Peyer's patch (tissue), 4 donors: ENCODE data around the gene PTPRB. TPM values are rescaled to one million over a fixed set of nuclear protein-coding genes. Genes with fewer than 3 reads are reported as not detected.

Experiments
- DNase-seq, 3 donors: peaks; one replicate each; pipeline ENCODE4 v3.0.0-alpha.2; 2017 to 2019
- H3K27ac ChIP-seq, 4 donors: fragments of 200-600 bp; sonication (generic); one replicate each; pipeline ENCODE4 v1.5.1; 2016 to 2019
- H3K27me3 ChIP-seq, 2 donors: fragments of 200-600 bp; sonication (generic); one replicate each; pipeline ENCODE4 v1.5.1; 2019
- H3K36me3 ChIP-seq, 3 donors: fragments of 200-600 bp; sonication (generic); one replicate each; pipeline ENCODE4 v1.5.1; 2016 to 2019
- H3K4me1 ChIP-seq, 4 donors: fragments of 200-600 bp; sonication (generic); one replicate each; pipeline ENCODE4 v1.5.1; 2016 to 2019
- H3K4me3 ChIP-seq, 4 donors: fragments of 200-600 bp; sonication (generic); 1 replicate in 3 of 4; 2 replicates in 1 of 4; pipeline ENCODE4 v1.5.1; 2016 to 2019; ENCODE audit warnings: mild to moderate bottlenecking in 1 of 4
- H3K9me3 ChIP-seq, 4 donors: fragments of 200-600 bp; sonication (generic); one replicate each; pipeline ENCODE4 v1.5.1; 2016 to 2019; ENCODE audit warnings: mild to moderate bottlenecking in 1 of 4
- POLR2A ChIP-seq, 2 donors: fragments of 450-650 bp; IDR thresholded peaks; one replicate each; pipeline ENCODE4 v1.5.1; 2017; ENCODE audit warnings: antibody characterized with exemption in 2 of 2, mild to moderate bottlenecking in 2 of 2, moderate library complexity in 2 of 2
- total RNA-seq, 4 donors: library from RNA; depleted of rRNA; stranded (reverse); fragments of >200 nt; gene quantifications; one replicate each; pipeline ENCODE4 v1.1.0, GENCODE V29; 2016
- TF ChIP-seq, protein P1 (sequence below), 6 experiments: fragments of 450-650 bp in 4 of 6; fragments of 200-600 bp in 2 of 6; sonication (generic) in 1 of 6; IDR thresholded peaks; one replicate each; pipeline ENCODE4 v1.5.1; 2017 to 2019; ENCODE audit warnings: antibody characterized with exemption in 6 of 6, mild to moderate bottlenecking in 3 of 6, moderate library complexity in 1 of 6

The PTPRB gene
- total RNA-seq = 10 to 100 TPM; 10.5 to 38.8 (median 30.5) TPM

DNA sequence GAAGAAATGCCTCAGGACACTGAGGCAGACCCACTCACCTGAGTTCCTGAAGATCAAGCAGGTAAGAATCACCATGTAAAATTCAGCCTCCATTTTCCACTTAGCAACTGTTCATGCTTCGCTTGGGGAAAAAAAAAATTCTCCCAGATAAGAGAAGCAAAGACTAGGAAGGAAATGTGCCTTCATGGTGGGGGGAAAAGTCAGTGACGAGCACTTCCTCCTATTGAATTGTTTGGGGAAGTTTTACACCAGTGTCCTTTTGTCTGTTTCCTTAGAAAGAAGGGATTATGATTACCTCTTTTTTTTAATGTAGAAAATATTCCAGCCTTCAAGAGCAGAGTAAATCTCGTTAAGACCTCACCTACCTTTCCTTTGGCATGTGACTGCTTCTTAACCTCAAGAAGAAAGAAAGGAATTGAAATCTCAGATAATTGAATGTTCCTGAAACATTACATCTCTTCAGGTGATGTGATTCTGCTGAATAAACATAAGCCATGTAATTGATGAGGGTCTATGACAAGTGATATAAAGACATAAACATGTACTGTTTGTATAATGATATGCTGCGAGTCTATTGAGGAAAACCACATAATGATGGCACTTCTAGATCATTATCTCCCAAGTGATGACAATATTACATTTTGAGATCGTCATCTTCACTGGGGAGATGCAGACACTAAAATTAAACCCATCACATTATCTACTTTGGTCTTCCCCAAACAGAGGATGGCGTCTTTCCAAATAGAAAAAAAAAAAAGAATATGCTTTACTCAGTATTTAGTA, at the start of gene PTPRB:
PTPRB (minus strand) TSS at position 127 of the 783 bp plus-strand sequence; CDS start at position 93, 34 bp downstream.
- H3K9me3 ChIP-seq = no peaks in the 10 kb centered on the region
- H3K36me3 ChIP-seq = no peaks in the 10 kb centered on the region
- TF ChIP-seq, protein P1, sequence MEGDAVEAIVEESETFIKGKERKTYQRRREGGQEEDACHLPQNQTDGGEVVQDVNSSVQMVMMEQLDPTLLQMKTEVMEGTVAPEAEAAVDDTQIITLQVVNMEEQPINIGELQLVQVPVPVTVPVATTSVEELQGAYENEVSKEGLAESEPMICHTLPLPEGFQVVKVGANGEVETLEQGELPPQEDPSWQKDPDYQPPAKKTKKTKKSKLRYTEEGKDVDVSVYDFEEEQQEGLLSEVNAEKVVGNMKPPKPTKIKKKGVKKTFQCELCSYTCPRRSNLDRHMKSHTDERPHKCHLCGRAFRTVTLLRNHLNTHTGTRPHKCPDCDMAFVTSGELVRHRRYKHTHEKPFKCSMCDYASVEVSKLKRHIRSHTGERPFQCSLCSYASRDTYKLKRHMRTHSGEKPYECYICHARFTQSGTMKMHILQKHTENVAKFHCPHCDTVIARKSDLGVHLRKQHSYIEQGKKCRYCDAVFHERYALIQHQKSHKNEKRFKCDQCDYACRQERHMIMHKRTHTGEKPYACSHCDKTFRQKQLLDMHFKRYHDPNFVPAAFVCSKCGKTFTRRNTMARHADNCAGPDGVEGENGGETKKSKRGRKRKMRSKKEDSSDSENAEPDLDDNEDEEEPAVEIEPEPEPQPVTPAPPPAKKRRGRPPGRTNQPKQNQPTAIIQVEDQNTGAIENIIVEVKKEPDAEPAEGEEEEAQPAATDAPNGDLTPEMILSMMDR (IDR thresholded peaks at IDR 0.05) = no peak
- TF ChIP-seq POLR2A (IDR thresholded peaks at IDR 0.05) = no peak
- peak within 1 kb of the TSS in 2 of 4 donors; percentile 39 to 44 for H3K27ac ChIP-seq
- peak within 1 kb of the TSS in 1 of 4 donors; percentile 4 for H3K4me3 ChIP-seq
- H3K4me1 ChIP-seq = no peaks in the 10 kb centered on the region
- peaks cover 0 to 3% of the 10 kb centered on the region in 2 donors for H3K27me3 ChIP-seq
- no peak for DNase-seq

DNA sequence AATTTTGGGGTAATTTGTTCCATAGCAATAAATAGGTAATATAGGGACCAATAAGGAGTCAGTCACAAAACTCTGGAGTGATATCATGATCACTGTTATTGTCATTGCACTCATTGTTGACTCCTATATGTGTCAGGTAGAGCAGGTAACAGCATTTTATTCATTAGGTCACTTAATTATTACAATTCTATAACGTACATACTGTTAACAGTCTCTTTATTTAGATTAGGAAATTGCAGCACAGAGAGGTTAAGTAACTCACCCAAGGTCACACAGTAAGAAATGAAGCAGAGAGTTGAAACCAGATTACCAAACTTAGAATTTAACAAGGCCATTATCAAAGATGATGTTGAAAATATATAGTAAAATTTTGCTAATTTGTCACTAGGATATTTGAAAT, 49.7 kb upstream of the PTPRB start:
- Histone ChIP-seq H3K36me3 (no peaks in the 10 kb centered on the region), H3K4me1 (no peaks in the 10 kb centered on the region), H3K4me3 (no peak overlapping the region), H3K9me3 (no peaks in the 10 kb centered on the region), H3K27ac (no peak overlapping the region), H3K27me3 (no peaks in the 10 kb centered on the region)
- TF ChIP-seq, protein P1 (IDR thresholded peaks at IDR 0.05) = no peak
- TF ChIP-seq POLR2A (IDR thresholded peaks at IDR 0.05) = no peak
- DNase-seq = no peak

DNA sequence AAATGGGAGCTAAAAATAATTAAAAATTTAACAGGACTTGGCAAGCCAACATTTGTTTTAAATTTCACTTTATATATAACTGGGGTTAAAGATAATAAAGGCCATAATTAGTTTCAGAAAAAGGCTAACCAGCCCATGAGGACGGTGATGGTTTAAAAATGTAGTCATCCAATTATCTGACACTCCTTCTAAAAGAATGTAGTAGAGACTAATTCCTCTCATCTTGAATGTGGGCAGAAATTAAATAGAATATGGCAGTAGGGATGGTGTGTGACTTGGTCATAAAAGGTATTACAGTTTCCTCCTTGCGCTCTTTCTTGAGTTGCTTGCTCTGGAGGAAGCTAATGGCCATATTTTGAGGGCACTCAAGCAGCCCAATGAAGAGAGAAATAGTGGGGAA, 49.1 kb upstream of the PTPRB start:
- H3K4me3 ChIP-seq = no peak overlapping the region

DNA sequence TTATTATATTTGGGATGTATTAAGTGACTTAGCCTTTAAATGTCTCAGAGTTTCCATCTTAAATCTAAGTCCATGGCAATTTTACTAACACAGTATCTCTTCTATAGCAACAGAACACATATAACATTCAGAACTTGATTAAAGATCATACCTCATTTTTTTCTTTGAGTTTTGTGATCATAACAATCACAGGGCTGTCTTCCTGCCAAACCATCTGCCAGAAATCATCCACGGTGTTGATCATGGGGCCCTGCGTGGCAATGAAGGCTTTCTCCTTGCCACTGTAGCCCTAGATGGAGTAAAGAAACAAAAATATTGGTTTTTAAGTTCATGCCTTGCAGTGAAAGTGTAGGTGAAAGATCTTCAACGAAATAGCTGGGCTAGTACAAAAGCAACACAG, 46.7 kb upstream of the PTPRB start:
- H3K27me3 ChIP-seq = no peaks in the 10 kb centered on the region
- H3K27ac ChIP-seq = no peak overlapping the region
- TF ChIP-seq, protein P1 (IDR thresholded peaks at IDR 0.05) = no peak
- no peak for TF ChIP-seq POLR2A (IDR thresholded peaks at IDR 0.05)
- no peaks in the 10 kb centered on the region for H3K4me1 ChIP-seq
- no peak for DNase-seq
- no peaks in the 10 kb centered on the region for H3K36me3 ChIP-seq
- no peak overlapping the region for H3K4me3 ChIP-seq
- H3K9me3 ChIP-seq = no peaks in the 10 kb centered on the region

More for the DNA sequence above, 49.1 kb upstream of the PTPRB start:
- H3K4me1 ChIP-seq = no peaks in the 10 kb centered on the region
- TF ChIP-seq, protein P1 (IDR thresholded peaks at IDR 0.05) = no peak
- no peak for TF ChIP-seq POLR2A (IDR thresholded peaks at IDR 0.05)
- no peaks in the 10 kb centered on the region for H3K27me3 ChIP-seq
- H3K36me3 ChIP-seq = no peaks in the 10 kb centered on the region
- H3K9me3 ChIP-seq = no peaks in the 10 kb centered on the region
- H3K27ac ChIP-seq = no peak overlapping the region
- no peak for DNase-seq

DNA sequence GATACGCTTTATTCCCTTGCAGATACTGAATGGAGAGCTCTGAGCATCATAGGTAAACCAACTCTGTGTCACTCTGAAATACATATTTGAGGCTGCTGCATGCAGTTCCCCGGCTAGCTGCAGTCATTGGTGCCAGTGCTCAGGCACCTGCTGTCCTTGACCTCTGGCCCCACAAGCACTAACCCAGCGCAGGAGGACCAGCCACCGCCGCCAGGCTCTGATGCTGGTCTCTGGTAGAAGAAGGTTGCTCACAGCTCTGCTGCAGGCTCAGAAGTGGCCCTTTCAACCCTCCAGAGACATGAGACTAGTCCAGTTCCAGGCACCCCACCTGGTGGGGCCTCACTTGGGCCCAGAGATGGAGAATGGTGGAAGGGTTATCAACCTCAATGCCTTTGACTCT, 34.5 kb upstream of the PTPRB start:
- Histone ChIP-seq H3K27me3 (no peaks in the 10 kb centered on the region), H3K4me1 (no peaks in the 10 kb centered on the region), H3K9me3 (no peaks in the 10 kb centered on the region), H3K36me3 (no peaks in the 10 kb centered on the region), H3K27ac (no peak overlapping the region), H3K4me3 (no peak overlapping the region)
- DNase-seq = no peak
- TF ChIP-seq, protein P1 (IDR thresholded peaks at IDR 0.05) = no peak
- TF ChIP-seq POLR2A (IDR thresholded peaks at IDR 0.05) = no peak
